NCI-H2227 (cell line): Measurements from ENCODE around the gene CYP17A1.

Experiments used
- DNase-seq: peaks from one replicate; lab custom pipeline; 2025; ENCODE audit not compliant: unreplicated experiment; lab: John Stamatoyannopoulos, UW

Gene CYP17A1

GRCh38 chr10:102811346-102811745, 25.9 kb downstream of the CYP17A1 start:
- DNase-seq: no peak

- no peak for DNase-seq
Observed at GRCh38 chr10:102808380-102808779, 28.8 kb downstream of the CYP17A1 start.

DNA sequence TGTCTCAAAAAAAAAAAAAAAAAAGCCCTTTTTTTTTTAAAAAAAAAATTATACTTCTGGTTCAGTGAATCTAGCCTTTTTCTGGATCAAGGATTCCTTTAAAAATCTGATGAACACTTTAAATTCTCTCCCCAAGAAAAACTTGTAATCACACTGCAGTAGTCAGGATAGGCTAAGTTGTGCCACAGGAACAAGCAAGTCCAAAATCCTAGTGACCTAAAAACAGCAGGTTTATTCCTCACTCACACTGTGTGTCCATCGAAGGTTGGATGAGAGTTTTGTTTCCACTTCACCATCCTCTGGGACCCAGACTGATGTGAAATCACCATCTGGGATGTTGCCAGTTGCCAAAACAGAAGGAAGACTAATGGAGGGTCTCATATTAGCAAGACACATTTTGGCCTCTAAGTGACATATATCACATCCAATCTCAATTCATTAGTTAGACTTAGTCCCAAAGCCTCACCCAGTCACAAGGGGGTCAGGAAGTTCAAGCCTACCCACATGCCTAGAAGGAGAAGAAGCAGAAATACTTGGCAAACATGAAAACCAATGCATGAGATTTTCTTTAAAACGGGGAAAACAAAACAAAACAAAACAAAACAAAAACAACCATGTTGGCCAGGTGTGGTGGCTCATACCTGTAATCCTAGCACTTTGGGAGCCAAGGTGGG, 32.7 kb downstream of the CYP17A1 start:
- no peak for DNase-seq

DNA sequence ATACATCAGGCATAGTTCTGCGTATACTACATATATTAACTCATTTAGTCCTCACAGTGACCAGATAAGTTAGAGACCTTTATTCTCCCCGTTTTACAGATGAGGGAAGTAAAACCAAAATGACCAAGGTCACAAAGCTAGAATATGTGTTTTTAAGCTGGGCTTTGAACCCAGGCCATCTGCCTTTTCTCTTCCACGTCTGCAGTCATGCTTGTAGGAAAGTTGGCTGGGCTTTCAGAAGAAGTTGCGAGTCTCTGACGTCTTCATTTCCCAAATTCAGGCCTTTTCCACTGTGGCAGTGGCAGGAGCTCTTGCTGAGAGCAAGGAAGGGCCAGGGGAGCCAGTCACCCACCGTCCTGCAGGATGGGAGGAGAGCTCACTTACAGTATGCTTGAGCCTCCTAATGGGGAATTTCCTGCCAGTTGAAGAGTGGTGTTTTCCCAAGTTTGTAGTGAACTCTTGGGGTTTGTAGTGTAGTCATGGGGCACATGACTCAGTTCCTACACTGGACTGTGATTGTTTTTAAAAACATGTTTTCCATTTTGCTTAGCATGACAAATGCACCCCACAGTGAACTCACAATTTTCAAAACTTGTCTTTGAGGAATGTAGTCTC, 34.2 kb downstream of the CYP17A1 start:
- no peak for DNase-seq

GRCh38 chr10:102801978-102802377, 35.2 kb downstream of the CYP17A1 start:
- no peak for DNase-seq

- DNase-seq: no peak
Observed at GRCh38 chr10:102801496-102801895, 35.7 kb downstream of the CYP17A1 start.

- no peak for DNase-seq
Observed at GRCh38 chr10:102800611-102801335, 36.4 kb downstream of the CYP17A1 start.

- no peak for DNase-seq
Observed at GRCh38 chr10:102799691-102800471, 37.3 kb downstream of the CYP17A1 start.

GRCh38 chr10:102796407-102797176, 40.6 kb downstream of the CYP17A1 start:
- no peak for DNase-seq

DNA sequence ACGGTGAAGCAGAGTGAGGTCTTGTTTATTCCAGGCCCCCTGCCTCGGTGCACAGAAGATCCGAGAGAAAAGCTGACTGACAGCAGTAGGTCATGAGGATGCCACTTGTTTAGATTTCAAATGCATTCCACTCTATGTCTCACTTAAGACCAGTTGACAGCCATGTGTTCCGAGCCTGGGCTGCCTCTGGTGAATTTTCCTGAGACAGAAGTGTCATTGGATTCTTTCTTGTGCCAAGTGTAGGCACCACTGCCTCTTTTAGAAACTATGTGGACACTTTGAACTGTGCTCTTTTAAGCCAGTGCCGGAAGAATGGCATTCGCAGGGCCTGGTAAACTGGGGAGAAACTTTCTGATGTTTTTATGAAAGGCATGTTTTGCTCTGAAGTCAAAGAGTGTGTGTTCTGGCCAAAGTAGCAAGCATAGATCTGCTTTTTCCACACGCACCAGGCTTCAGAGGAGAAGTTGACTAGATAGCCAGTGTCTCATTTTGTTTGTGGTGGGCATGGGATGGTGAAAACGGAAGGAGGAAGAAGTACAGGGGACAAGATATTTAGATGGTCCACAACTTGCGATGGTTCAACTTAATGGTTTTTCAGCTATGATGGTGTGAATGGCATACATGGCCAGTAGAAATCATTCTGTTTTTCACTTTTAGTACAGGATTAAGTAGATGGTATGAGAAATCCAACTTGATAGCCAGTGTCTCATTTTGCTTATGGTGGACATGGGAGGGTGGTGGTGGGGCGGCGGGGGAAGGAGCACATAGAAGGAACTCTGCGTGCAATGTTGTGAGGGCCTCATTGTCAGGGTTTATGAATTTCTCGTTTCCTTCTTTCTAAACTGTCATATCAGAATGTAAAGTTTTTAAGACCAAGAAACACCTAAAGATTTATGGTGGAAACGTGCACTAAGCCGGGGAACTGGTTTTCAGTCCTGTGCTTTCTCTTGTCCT, 41.5 kb downstream of the CYP17A1 start:
- no peak for DNase-seq

DNA sequence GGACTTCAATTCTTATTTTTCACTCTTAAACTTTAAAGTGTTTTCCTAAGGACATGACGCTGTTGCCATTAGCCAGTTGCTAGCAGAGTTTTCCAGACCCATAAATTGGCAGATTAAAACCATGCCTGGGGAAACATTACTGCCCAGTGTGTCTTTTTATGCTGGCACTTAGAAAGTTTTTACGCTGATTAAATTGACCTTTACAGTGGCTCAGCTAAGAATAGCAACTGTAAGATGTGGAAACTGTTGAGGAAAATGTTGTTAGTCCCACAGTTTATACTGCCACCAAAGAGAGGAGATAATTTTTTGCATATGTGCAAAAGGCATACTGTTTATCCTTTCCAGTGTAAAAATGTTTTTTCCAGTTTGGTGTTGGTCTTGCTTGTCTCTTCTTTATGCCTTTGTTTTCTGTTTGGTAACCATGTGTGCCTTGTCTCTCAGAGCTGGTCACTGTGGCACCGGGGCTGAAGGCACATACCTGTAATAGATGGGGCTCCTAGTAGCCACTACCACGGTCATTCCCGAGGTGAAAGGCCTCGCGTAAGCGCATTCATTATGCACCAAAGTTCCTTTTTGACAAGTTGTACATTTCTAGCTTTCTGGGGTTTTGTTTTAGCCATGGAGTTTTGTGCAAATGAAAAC, 45.3 kb downstream of the CYP17A1 start:
- DNase-seq: no peak

- no peak for DNase-seq
Observed at GRCh38 chr10:102785818-102786217, 51.4 kb downstream of the CYP17A1 start.

DNA sequence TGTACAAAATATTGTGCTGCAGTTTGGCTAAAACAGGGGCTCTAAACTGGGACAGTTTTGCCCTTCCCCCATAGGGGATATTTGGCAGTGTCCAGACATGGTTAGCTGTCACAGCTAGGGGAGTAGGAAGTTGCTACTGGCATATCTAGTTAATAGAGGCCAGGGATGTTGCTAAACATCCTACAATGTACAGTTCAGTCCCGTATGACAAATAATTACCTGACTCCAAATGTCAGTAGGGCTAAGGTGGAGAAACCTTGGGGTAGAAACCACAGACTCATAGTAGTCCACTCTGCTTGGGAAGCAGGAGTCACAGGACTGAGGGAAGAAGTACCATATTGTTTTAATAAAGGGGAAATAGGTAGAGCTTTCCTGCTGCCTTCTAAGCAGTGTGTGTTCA, 53.6 kb downstream of the CYP17A1 start:
- no peak for DNase-seq

DNA sequence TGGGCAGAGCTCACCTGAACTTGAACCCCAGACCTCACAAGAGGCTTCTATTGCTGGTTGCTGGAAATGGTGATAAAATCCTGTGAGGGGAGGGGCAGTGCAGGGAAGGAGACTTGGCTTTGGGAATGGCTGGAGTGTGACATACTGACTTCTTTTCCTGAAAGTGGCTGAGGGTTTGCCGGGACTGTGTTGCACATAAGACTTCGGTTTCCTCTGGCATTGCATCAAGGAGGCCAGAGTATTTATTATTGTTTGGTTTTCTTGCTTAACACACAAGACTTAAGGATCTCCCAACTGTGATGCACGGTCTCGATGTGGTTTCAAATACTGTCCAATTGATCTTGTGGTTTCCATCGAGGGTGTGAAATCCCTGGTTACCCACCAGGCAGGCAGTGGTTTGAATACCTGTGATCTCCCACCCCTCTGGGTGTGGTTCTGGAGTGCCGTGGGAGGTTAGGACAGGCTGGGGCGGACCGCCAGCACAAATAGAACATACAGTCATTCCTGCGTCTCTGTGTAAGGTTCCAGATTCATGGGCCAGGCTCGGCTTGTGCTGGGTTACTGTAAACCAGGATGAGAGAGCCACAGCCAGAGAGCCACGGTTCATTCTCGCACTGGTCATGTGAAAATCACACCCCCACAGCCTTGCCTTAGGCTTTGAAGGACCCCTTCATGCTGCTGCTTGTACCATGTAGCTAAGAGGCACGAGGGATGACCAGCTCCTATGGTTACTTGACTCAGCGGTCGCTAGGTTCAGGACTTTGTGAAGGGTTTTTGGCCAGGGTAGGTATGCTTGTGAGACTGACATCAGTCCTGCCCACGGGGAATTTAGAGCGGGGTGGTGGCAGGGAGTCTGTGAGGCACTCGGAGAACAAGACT, 54.3 kb downstream of the CYP17A1 start:
- DNase-seq: no peak

DNA sequence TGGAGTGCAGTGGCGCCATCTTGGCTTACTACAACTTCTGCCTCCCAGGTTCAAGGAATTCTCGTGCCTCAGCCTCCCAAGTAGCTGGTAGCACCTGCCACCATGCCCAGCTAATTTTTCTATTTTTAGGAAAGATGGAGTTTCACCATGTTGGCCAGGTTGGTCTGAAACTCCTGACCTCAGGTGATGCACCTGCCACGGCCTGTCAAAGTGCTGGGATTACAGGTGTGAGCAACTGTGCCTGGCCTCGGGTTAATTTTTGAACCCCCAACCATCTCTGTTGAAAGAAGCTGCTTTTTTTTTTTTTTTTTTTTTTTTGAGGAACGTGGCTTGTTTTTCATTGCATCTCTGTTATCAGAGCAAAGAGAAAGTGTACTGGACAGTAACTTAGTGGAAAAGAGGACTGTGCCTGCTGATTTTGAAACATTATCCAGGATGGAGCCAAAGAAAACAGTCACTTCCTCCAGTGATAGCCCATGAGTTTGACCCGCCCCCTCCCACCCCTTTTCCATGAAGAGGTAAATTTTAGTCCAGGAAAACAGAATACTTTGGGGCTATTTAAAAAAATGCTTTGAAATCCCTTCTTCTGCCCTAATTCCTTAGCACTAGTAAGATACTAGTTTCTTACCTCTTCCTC, 55.2 kb downstream of the CYP17A1 start:
- no peak for DNase-seq

DNA sequence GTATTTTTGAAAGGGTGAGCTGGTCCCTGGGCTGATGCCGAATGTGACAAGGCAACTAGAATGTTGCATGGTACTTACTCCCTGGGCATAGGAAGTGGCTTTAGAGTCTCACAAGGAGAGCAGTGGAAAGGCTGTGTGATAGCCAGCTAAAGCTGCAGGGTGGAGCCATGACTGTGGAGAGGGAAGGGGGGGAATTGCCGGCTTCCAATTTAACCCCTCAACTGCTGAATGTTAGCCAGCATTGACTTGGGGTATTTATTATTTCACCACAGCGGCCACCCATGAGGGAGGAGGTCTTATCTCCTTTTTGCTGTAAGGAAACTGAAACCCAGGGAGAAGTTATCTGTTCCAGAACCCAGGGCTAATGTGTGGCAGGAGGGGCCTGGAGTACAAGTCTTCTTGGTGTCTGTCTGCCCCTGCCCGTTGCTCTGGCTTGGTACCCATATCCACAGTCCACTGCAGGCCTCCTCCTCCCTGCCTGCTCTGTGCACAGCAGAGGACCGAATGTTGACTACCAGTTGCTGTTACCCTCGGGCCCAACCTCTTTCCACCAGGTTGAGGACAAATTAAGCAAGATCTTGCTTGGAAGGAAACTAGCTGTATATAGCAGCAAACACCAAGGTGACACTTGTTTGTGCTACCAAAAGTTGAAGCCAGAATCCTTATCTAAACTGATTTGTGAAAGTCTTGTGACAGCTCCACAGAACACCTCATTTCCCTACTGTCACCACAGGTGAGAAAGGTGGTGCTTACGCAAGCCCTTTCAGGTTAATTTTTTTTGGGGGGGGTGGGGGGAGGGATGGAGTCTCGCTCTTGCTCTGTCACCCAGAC, 55.9 kb downstream of the CYP17A1 start:
- DNase-seq: no peak
